ENCODE data around the gene DUS1L. TPM values are rescaled to one million over a fixed set of nuclear protein-coding genes. Genes with fewer than 3 reads are reported as not detected.

The DUS1L gene
- total RNA-seq, 1 experiment from 2014 or later: 176 TPM

DNA sequence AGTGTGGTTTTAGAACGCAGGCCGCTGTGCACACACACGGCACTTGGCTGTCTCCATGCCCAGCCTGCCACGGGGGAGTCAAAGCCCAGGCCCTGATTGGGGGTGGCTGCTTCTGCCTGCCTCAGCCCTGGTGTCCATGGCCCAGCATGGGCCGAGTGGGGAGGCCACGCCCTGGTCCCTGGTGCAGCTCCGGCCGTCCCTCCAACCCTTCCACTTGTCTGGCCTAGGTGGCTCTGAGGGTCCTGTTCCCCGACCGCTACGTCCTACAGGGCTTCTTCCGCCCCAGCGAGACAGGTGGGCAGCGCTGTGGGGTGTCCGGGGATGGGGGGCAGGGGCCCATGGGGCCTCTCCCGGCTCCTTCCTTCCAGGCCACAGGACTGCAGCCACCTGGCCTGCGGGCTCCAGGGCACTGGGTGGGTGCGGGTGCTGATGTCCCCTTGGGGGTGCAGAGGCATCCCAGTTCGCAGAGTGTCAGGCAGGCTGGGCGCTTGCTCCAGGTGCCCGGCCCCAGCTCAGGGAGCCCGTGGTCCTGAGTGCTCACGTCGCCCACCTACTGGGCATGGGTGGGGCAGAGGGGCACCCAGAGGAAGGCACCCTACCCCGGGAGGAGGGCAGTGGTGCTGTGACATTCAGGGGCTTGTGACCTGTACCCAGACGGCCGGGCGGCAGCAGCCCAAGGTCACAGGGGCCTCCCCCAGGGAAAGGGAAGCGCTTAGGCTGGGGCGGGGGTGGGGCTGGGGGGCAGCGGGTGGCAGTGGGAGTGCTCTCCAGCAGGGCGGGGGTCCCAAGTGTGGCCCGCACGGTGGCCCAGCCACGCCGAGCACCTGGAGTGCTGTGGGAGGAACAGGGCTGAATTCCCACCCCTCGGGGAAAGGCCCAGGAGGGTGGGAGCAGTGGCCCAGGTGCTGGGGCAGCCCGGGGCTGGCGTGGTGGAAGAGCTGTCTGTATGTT is 54.8 kb downstream of the DUS1L start:
- no peaks in the 10 kb centered on the region for H4K20me1 ChIP-seq (ENCODE audit: insufficient read depth)
- ATAC-seq: no peak
- H3K27me3 ChIP-seq (ENCODE audit: insufficient read depth, low read length): no peaks in the 10 kb centered on the region
- H3K9me2 ChIP-seq (ENCODE audit: insufficient read depth): no peaks in the 10 kb centered on the region
- intact Hi-C loops (cut with micrococcal nuclease): no loop called here
- no peaks in the 10 kb centered on the region for H3K36me3 ChIP-seq (ENCODE audit: control insufficient read depth in 1 of 2, insufficient read depth in 2 of 2, low read length in 2 of 2)
- no peak overlapping the region for H2AFZ ChIP-seq (ENCODE audit: low read depth, low read length, poor library complexity, severe bottlenecking)
- no peak for DNase-seq (ENCODE audit: low read depth, low spot score)
- H3K4me1 ChIP-seq (ENCODE audit: control insufficient read depth in 1 of 2, insufficient read depth in 2 of 2, low read length in 2 of 2): no peaks in the 10 kb centered on the region
- no peak overlapping the region for H3K4me3 ChIP-seq (replicated peaks in 1 of 2; ENCODE audit: low read depth in 1 of 2, low read length in 2 of 2)
- H3K4me2 ChIP-seq (ENCODE audit: low read length): no peak overlapping the region
- H3K27ac ChIP-seq (ENCODE audit: low read depth, low read length): no peak overlapping the region
- no TSS peak for BruUV-seq (replicated peaks)
- no peak overlapping the region for H3K9ac ChIP-seq (ENCODE audit: low read length)
- CTCF ChIA-PET: interaction anchor here (1.1 kb wide), 1 partner anchor 9 kb away, joined by 4 read pairs; no protein-coding TSS in a partner anchor
- RAD21 ChIA-PET (ENCODE audit: low non-redundant PET in 1 of 2, low total read pairs in 2 of 2, uncharacterized antibody in 2 of 2, unreplicated experiment in 2 of 2): no interaction called here
- no peaks in the 10 kb centered on the region for H3K79me2 ChIP-seq (ENCODE audit: insufficient read depth, low read length)
- POLR2A ChIA-PET: no interaction called here
- H3K9me3 ChIP-seq (ENCODE audit: control insufficient read depth in 1 of 2, insufficient read depth in 1 of 2, low read depth in 1 of 2, low read length in 2 of 2): no peaks in the 10 kb centered on the region
- TF ChIP-seq, protein P1, sequence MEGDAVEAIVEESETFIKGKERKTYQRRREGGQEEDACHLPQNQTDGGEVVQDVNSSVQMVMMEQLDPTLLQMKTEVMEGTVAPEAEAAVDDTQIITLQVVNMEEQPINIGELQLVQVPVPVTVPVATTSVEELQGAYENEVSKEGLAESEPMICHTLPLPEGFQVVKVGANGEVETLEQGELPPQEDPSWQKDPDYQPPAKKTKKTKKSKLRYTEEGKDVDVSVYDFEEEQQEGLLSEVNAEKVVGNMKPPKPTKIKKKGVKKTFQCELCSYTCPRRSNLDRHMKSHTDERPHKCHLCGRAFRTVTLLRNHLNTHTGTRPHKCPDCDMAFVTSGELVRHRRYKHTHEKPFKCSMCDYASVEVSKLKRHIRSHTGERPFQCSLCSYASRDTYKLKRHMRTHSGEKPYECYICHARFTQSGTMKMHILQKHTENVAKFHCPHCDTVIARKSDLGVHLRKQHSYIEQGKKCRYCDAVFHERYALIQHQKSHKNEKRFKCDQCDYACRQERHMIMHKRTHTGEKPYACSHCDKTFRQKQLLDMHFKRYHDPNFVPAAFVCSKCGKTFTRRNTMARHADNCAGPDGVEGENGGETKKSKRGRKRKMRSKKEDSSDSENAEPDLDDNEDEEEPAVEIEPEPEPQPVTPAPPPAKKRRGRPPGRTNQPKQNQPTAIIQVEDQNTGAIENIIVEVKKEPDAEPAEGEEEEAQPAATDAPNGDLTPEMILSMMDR (IDR thresholded peaks at IDR 0.05 in 2 of 3, conservative IDR thresholded peaks at IDR 0.05 in 1 of 3; ENCODE audit: borderline replicate concordance in 1 of 3, insufficient read depth in 1 of 3, low read depth in 2 of 3, low read length in 2 of 3): no peak
- TF ChIP-seq EZH2phosphoT487 (IDR thresholded peaks at IDR 0.05; ENCODE audit: borderline replicate concordance) (no peak), POLR2AphosphoS5 (IDR thresholded peaks at IDR 0.05; ENCODE audit: low read depth, low read length) (no peak), RAD21 (IDR thresholded peaks at IDR 0.05; ENCODE audit: low read depth) (no peak), CEBPB (IDR thresholded peaks at IDR 0.05; ENCODE audit: low read depth) (no peak), ZBTB33 (IDR thresholded peaks at IDR 0.05; ENCODE audit: extremely low read depth, insufficient replicate concordance, low read length) (no peak), YY1 (IDR thresholded peaks at IDR 0.05; ENCODE audit: extremely low read depth, insufficient replicate concordance, low read depth, low read length) (no peak), REST (IDR thresholded peaks at IDR 0.05; ENCODE audit: low read depth) (no peak), SIN3A (IDR thresholded peaks at IDR 0.05; ENCODE audit: low read depth) (no peak), ZFX (IDR thresholded peaks at IDR 0.05) (no peak), TCF7L2 (IDR thresholded peaks at IDR 0.05; ENCODE audit: borderline replicate concordance, extremely low read depth, insufficient read depth, insufficient read length) (no peak), SRF (IDR thresholded peaks at IDR 0.05; ENCODE audit: low read depth) (no peak), POLR2A (IDR thresholded peaks at IDR 0.05; ENCODE audit: borderline replicate concordance, extremely low read depth, insufficient read depth, insufficient read length) (no peak), FOSL1 (IDR thresholded peaks at IDR 0.05; ENCODE audit: low read depth) (no peak), EZH2 (IDR thresholded peaks at IDR 0.05) (no peak), ZNF274 (IDR thresholded peaks at IDR 0.05; ENCODE audit: low read depth, low read length) (no peak), JUND (IDR thresholded peaks at IDR 0.05) (no peak), CBX3 (IDR thresholded peaks at IDR 0.05; ENCODE audit: low read depth) (no peak)
- TF ChIP-seq, protein P2, sequence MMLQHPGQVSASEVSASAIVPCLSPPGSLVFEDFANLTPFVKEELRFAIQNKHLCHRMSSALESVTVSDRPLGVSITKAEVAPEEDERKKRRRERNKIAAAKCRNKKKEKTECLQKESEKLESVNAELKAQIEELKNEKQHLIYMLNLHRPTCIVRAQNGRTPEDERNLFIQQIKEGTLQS (IDR thresholded peaks at IDR 0.05): no peak
